SK-N-SH (cell line): ENCODE data around the gene KLHL25. TPM values are rescaled to one million over a fixed set of nuclear protein-coding genes. Genes with fewer than 3 reads are reported as not detected.

ENCODE experiments used
- CTCF ChIA-PET: fragments of 300-600, 350-600 bp; formaldehyde crosslinking; extraction: SDS; loops from one replicate; lab custom pipeline; 2021; lab: Yijun Ruan, JAX
- POLR2A ChIA-PET: fragments of 350-600 bp; sonication (Branson Sonifier 250); formaldehyde crosslinking; extraction: SDS; loops from one replicate; lab custom pipeline; 2020; ENCODE audit warnings: antibody characterized with exemption, inconsistent platforms; lab: Yijun Ruan, JAX
- DNase-seq: peaks from one replicate; pipeline ENCODE4 v3.0.0; 2012
- H2AFZ ChIP-seq: fragments of 200-600 bp; sonication (generic); 2 replicates; pipeline ENCODE4 v1.8.1; 2016; ENCODE audit warnings: antibody characterized with exemption, mild to moderate bottlenecking, low read depth
- H3F3A ChIP-seq: fragments of 200-600 bp; sonication (generic); replicated peaks from 2 replicates; pipeline ENCODE3; 2016; ENCODE audit warnings: antibody characterized with exemption, mild to moderate bottlenecking; ENCODE audit not compliant: insufficient read depth
- H3K27ac ChIP-seq, 2 experiments: fragments of 200-500 bp in 1 of 2; fragments of 200-600 bp in 1 of 2; sonication (Bioruptor generic) in 1 of 2; sonication (generic), shearing (Covaris generic) in 1 of 2; 2 replicates each; pipeline versions ENCODE4 v1.5.1 to v1.6.1; 2014 to 2016; ENCODE audit warnings: low read depth in 2 of 2, inconsistent platforms in 1 of 2, low read length in 1 of 2, mild to moderate bottlenecking in 1 of 2, mixed read lengths in 1 of 2
- H3K27me3 ChIP-seq: fragments of 200-600 bp; sonication (generic), shearing (Covaris generic); 2 replicates; pipeline ENCODE4 v1.6.1; 2016; ENCODE audit warnings: mixed run types; ENCODE audit not compliant: insufficient read depth
- H3K36me3 ChIP-seq, 2 experiments: fragments of 200-500 bp in 1 of 2; fragments of 200-600 bp in 1 of 2; sonication (Bioruptor generic) in 1 of 2; sonication (generic) in 1 of 2; replicated peaks in 1 of 2; 2 replicates each; pipeline versions ENCODE3 to v1.5.1; 2014 to 2016; ENCODE audit warnings: low read length in 1 of 2, mild to moderate bottlenecking in 1 of 2; ENCODE audit not compliant: insufficient read depth in 2 of 2, control insufficient read depth in 1 of 2
- H3K4me1 ChIP-seq, 2 experiments: fragments of 200-500 bp in 1 of 2; fragments of 200-600 bp in 1 of 2; sonication (Bioruptor generic) in 1 of 2; sonication (generic), shearing (Covaris generic) in 1 of 2; 2 replicates each; pipeline versions ENCODE4 v1.5.1 to v1.6.1; 2014 to 2016; ENCODE audit warnings: low read depth in 1 of 2, low read length in 1 of 2, mixed run types in 1 of 2; ENCODE audit not compliant: insufficient read depth in 2 of 2, control insufficient read depth in 1 of 2
- H3K4me2 ChIP-seq: fragments of 200-600 bp; sonication (generic), shearing (Covaris generic); 2 replicates; pipeline ENCODE4 v1.6.1; 2017; ENCODE audit warnings: mixed run types
- H3K4me3 ChIP-seq, 2 experiments: fragments of 200-500 bp in 1 of 2; fragments of 200-600 bp in 1 of 2; sonication (Bioruptor generic) in 1 of 2; sonication (generic), shearing (Covaris generic) in 1 of 2; 2 replicates each; pipeline versions ENCODE4 v1.5.1 to v1.8.1; 2014 to 2016; ENCODE audit warnings: low read depth in 2 of 2, inconsistent platforms in 1 of 2, low read length in 1 of 2, mild to moderate bottlenecking in 1 of 2, mixed read lengths in 1 of 2, moderate library complexity in 1 of 2
- H3K79me2 ChIP-seq: fragments of 200-600 bp; sonication (generic); 2 replicates; pipeline ENCODE4 v1.8.1; 2017; ENCODE audit warnings: mild to moderate bottlenecking; ENCODE audit not compliant: insufficient read depth
- H3K9ac ChIP-seq: fragments of 200-600 bp; sonication (generic); 2 replicates; pipeline ENCODE4 v1.6.1; 2017; ENCODE audit warnings: mixed run types
- H3K9me2 ChIP-seq: fragments of 200-600 bp; sonication (generic); 2 replicates; pipeline ENCODE4 v1.6.1; 2017; ENCODE audit warnings: mixed run types
- H3K9me3 ChIP-seq: fragments of 200-600 bp; sonication (generic); 2 replicates; pipeline ENCODE4 v1.6.1; 2017; ENCODE audit warnings: mixed run types, mild to moderate bottlenecking, moderate library complexity
- H4K20me1 ChIP-seq: fragments of 200-600 bp; sonication (generic); 2 replicates; pipeline ENCODE4 v1.6.1; 2017; ENCODE audit warnings: mild to moderate bottlenecking, mixed run types; ENCODE audit not compliant: insufficient read depth
- CHD2 ChIP-seq: fragments of 150-350 bp; IDR thresholded peaks from 2 replicates; pipeline ENCODE4 v1.6.1; 2018; ENCODE audit warnings: low read length; ENCODE audit not compliant: partially characterized antibody
- EP300 ChIP-seq, 2 experiments: IDR thresholded peaks; 2 replicates each; pipeline versions ENCODE4 v1.4.0 to v1.6.1; 2012; ENCODE audit warnings: borderline replicate concordance in 1 of 2, low read depth in 1 of 2, low read length in 1 of 2
- FOXM1 ChIP-seq: IDR thresholded peaks from 2 replicates; pipeline ENCODE4 v1.4.0; 2012; ENCODE audit warnings: low read depth, mild to moderate bottlenecking
- MEF2A ChIP-seq: IDR thresholded peaks from 2 replicates; pipeline ENCODE4 v1.4.0; 2012; ENCODE audit warnings: low read depth, borderline replicate concordance
- MXI1 ChIP-seq: IDR thresholded peaks from 2 replicates; pipeline ENCODE4 v1.6.1; 2012; ENCODE audit warnings: mild to moderate bottlenecking, low read depth, low read length, improper control_type of control experiment
- RXRA ChIP-seq: IDR thresholded peaks from 2 replicates; pipeline ENCODE4 v1.4.0; 2012; ENCODE audit warnings: low read depth, mild to moderate bottlenecking, borderline replicate concordance
- SMC3 ChIP-seq: IDR thresholded peaks from 2 replicates; pipeline ENCODE4 v1.6.1; 2012; ENCODE audit warnings: low read depth, low read length, improper control_type of control experiment
- TAF1 ChIP-seq: IDR thresholded peaks from 2 replicates; pipeline ENCODE4 v1.6.1; 2012; ENCODE audit warnings: low read depth, mild to moderate bottlenecking, low read length, moderate library complexity, borderline replicate concordance
- TCF12 ChIP-seq: IDR thresholded peaks from 2 replicates; pipeline ENCODE4 v1.4.0; 2012
- YY1 ChIP-seq: IDR thresholded peaks from 2 replicates; pipeline ENCODE4 v1.4.0; 2012; ENCODE audit warnings: low read depth, mild to moderate bottlenecking
- WGBS: methylation state at CpG from one replicate; pipeline ENCODE4 v1.1.6; 2017; ENCODE audit warnings: low lambda C conversion rate; 5-methylcytosine and 5-hydroxymethylcytosine counted together
- polyA plus RNA-seq, 3 experiments: library from polyadenylated mRNA; depleted of rRNA; stranded (reverse); fragments of >200 nt; gene quantifications; 2 replicates each; pipeline ENCODE4 v1.2.3, GENCODE V29; 2012
- TF ChIP-seq, protein P1 (sequence below): IDR thresholded peaks from 2 replicates; pipeline ENCODE4 v1.6.1; 2012; ENCODE audit warnings: mild to moderate bottlenecking, low read depth, low read length, moderate library complexity
- TF ChIP-seq, protein P2 (sequence below): fragments of 150-350 bp; IDR thresholded peaks from 2 replicates; pipeline ENCODE4 v1.6.1; 2016; ENCODE audit warnings: mild to moderate bottlenecking, low read depth, low read length
- TF ChIP-seq, protein P3 (sequence below): IDR thresholded peaks from 2 replicates; pipeline ENCODE4 v1.4.0; 2012; ENCODE audit warnings: low read depth, borderline replicate concordance
- TF ChIP-seq, protein P4 (sequence below): fragments of 200-600 bp; sonication (generic); IDR thresholded peaks from 2 replicates; pipeline ENCODE4 v1.6.1; 2017; ENCODE audit warnings: antibody characterized with exemption, mild to moderate bottlenecking, moderate library complexity

Gene KLHL25
- polyA plus RNA-seq, 1 of the 3 experiments (the other 2 are of a cell fraction) = 4.5 TPM

DNA sequence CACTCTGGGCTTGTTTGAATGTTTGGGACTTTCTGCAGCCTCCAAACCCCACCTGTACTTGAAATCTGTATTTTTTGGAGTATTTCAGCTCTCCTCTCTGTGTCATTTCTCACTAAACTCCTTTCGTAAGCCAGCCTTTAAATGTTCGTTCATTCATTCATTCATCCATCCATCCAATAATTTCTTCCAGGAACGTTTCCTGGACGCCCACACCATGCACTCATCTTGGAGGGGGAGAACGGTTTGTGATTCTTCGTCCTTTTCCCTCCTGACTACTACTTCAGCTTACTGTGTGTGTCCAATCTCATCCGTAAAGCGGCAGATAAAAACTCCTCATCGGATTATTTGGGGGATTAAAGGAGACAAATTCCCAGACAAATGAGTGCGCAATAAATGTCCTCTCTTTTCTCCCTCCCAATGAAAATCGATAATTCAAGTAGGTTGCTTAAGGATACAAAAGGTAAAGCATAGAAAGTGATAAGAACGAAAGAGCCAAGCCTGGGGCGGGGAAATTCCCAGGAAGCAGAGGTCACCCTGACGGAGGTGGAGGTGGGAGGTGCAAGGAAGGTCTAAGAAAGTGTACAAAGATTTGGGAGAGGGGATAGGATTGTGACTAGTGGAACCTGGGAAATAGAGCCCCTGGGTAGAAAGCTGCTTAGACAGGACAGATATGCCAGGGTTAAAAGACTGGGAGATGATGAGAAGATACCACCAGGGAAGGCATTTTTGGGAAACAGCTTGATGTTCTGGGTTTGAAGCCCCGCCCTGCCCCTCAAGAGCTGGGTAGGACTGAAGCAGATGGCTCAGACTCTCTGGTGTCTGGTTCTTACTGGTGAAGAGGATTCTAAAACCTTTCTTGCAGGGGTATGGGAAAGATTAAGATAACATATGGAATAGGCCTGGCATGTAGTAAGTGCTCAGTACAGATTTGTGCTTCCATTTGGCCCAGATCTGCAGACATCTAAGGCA, 896 bp upstream of the KLHL25 start:
- Histone ChIP-seq H3K9me2 (no peaks in the 10 kb centered on the region), H3K79me2 (peaks cover 35% of the 10 kb centered on the region), H3K4me1 (peaks cover 9 to 31% of the 10 kb centered on the region in 2 experiments; a peak in 2 of 4 replicates)
- DNase-seq = no peak
- no peak for TF ChIP-seq EP300 (IDR thresholded peaks at IDR 0.05; ENCODE audit: borderline replicate concordance in 1 of 2, low read depth in 1 of 2, low read length in 1 of 2)
- no peak for TF ChIP-seq TAF1
- no peak for TF ChIP-seq FOXM1
- TF ChIP-seq TCF12 = no peak
- TF ChIP-seq, protein P1, sequence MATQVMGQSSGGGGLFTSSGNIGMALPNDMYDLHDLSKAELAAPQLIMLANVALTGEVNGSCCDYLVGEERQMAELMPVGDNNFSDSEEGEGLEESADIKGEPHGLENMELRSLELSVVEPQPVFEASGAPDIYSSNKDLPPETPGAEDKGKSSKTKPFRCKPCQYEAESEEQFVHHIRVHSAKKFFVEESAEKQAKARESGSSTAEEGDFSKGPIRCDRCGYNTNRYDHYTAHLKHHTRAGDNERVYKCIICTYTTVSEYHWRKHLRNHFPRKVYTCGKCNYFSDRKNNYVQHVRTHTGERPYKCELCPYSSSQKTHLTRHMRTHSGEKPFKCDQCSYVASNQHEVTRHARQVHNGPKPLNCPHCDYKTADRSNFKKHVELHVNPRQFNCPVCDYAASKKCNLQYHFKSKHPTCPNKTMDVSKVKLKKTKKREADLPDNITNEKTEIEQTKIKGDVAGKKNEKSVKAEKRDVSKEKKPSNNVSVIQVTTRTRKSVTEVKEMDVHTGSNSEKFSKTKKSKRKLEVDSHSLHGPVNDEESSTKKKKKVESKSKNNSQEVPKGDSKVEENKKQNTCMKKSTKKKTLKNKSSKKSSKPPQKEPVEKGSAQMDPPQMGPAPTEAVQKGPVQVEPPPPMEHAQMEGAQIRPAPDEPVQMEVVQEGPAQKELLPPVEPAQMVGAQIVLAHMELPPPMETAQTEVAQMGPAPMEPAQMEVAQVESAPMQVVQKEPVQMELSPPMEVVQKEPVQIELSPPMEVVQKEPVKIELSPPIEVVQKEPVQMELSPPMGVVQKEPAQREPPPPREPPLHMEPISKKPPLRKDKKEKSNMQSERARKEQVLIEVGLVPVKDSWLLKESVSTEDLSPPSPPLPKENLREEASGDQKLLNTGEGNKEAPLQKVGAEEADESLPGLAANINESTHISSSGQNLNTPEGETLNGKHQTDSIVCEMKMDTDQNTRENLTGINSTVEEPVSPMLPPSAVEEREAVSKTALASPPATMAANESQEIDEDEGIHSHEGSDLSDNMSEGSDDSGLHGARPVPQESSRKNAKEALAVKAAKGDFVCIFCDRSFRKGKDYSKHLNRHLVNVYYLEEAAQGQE = no peak
- no peak for TF ChIP-seq YY1
- no peak for TF ChIP-seq SMC3
- no peak for TF ChIP-seq MXI1
- no peak for TF ChIP-seq MEF2A
- TF ChIP-seq, protein P2, sequence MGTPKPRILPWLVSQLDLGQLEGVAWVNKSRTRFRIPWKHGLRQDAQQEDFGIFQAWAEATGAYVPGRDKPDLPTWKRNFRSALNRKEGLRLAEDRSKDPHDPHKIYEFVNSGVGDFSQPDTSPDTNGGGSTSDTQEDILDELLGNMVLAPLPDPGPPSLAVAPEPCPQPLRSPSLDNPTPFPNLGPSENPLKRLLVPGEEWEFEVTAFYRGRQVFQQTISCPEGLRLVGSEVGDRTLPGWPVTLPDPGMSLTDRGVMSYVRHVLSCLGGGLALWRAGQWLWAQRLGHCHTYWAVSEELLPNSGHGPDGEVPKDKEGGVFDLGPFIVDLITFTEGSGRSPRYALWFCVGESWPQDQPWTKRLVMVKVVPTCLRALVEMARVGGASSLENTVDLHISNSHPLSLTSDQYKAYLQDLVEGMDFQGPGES = no peak
- no peak for TF ChIP-seq CHD2
- no peak for TF ChIP-seq RXRA
- TF ChIP-seq, protein P3, sequence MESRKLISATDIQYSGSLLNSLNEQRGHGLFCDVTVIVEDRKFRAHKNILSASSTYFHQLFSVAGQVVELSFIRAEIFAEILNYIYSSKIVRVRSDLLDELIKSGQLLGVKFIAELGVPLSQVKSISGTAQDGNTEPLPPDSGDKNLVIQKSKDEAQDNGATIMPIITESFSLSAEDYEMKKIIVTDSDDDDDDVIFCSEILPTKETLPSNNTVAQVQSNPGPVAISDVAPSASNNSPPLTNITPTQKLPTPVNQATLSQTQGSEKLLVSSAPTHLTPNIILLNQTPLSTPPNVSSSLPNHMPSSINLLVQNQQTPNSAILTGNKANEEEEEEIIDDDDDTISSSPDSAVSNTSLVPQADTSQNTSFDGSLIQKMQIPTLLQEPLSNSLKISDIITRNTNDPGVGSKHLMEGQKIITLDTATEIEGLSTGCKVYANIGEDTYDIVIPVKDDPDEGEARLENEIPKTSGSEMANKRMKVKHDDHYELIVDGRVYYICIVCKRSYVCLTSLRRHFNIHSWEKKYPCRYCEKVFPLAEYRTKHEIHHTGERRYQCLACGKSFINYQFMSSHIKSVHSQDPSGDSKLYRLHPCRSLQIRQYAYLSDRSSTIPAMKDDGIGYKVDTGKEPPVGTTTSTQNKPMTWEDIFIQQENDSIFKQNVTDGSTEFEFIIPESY = no peak
- TF ChIP-seq, protein P4, sequence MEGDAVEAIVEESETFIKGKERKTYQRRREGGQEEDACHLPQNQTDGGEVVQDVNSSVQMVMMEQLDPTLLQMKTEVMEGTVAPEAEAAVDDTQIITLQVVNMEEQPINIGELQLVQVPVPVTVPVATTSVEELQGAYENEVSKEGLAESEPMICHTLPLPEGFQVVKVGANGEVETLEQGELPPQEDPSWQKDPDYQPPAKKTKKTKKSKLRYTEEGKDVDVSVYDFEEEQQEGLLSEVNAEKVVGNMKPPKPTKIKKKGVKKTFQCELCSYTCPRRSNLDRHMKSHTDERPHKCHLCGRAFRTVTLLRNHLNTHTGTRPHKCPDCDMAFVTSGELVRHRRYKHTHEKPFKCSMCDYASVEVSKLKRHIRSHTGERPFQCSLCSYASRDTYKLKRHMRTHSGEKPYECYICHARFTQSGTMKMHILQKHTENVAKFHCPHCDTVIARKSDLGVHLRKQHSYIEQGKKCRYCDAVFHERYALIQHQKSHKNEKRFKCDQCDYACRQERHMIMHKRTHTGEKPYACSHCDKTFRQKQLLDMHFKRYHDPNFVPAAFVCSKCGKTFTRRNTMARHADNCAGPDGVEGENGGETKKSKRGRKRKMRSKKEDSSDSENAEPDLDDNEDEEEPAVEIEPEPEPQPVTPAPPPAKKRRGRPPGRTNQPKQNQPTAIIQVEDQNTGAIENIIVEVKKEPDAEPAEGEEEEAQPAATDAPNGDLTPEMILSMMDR = no peak
- TF ChIP-seq, all 33 proteins: peak for 0
- H2AFZ ChIP-seq = peak overlapping the region; percentile 89
- no peaks in the 10 kb centered on the region for H3F3A ChIP-seq
- no peak overlapping the region; a peak in 1 of 4 replicates for H3K27ac ChIP-seq
- WGBS = 60% methylated on average over 14 of the region's 15 CpGs
- peak overlapping the region; percentile 30; the same call in 1 of the 2 replicates for H3K9ac ChIP-seq
- H3K9me3 ChIP-seq = no peaks in the 10 kb centered on the region
- ChIA-PET POLR2A (no interaction called here), CTCF (interaction anchor here (1.0 to 1.9 kb wide), 2 partner anchors 36 to 66 kb away, joined by 3 to 6 read pairs; no protein-coding TSS in a partner anchor)
- no peaks in the 10 kb centered on the region for H3K36me3 ChIP-seq
- peaks cover 16% of the 10 kb centered on the region for H4K20me1 ChIP-seq
- no peaks in the 10 kb centered on the region for H3K27me3 ChIP-seq
- H3K4me3 ChIP-seq = peak overlapping the region; percentile 50 to 58
- H3K4me2 ChIP-seq = peak overlapping the region; percentile 71
